K562 (cell line): ENCODE data around the gene CEP290. TPM values are rescaled to one million over a fixed set of nuclear protein-coding genes. Genes with fewer than 3 reads are reported as not detected.

Source experiments
- ATAC-seq: fragments of 200-7000 bp; cut with Tn5 transposase; 3 replicates; pipeline ENCODE4 v1.9.1; 2020; ENCODE audit warnings: moderate library complexity
- BruUV-seq: library from RNA; stranded (reverse); fragments of 400-500 nt; replicated peaks from 2 replicates; lab custom pipeline; 2021; lab: Mats Ljungman, UMichigan
- CTCF ChIA-PET: fragments of 300-600 bp; formaldehyde crosslinking; extraction: SDS; loops from one replicate; lab custom pipeline; 2021; ENCODE audit warnings: low intra/inter-chr PET ratio; lab: Yijun Ruan, JAX
- POLR2A ChIA-PET: fragments of 300-600, 350-650 bp; sonication (Branson Sonifier 250); formaldehyde crosslinking; extraction: SDS; loops from one replicate; lab custom pipeline; 2021; ENCODE audit warnings: antibody characterized with exemption, inconsistent platforms; lab: Yijun Ruan, JAX
- DNase-seq, 4 experiments: peaks; one replicate each; pipeline versions ENCODE4 v3.0.0 to v3.0.0-alpha.2; 2011 to 2018; ENCODE audit warnings: low spot score in 3 of 4, mixed read lengths in 3 of 4; ENCODE audit errors: extremely low read depth in 1 of 4
- FAIRE-seq: peaks from 2 replicates; lab custom pipeline; 2011; peaks lifted over from hg19 to GRCh38; lab: Jason Lieb, UNC
- H2AFZ ChIP-seq: 2 replicates; pipeline ENCODE4 v1.6.0; 2011; ENCODE audit warnings: low read depth, low read length, control low read depth, inconsistent platforms
- H3K27ac ChIP-seq: fragments of 200-600 bp; 3 replicates; pipeline ENCODE4 v1.8.0; 2011; ENCODE audit warnings: low read depth, mild to moderate bottlenecking, control low read depth, inconsistent platforms, low read length, moderate library complexity, mixed read lengths; ENCODE audit errors: extremely low read depth
- H3K27me3 ChIP-seq, 2 experiments: fragments of 300-600 bp in 1 of 2; 2 replicates in 1 of 2; 3 replicates in 1 of 2; pipeline versions ENCODE4 v1.6.0 to v1.8.0; 2011; ENCODE audit warnings: inconsistent platforms in 2 of 2, low read length in 2 of 2, mild to moderate bottlenecking in 1 of 2, mixed read lengths in 1 of 2, moderate library complexity in 1 of 2; ENCODE audit not compliant: control insufficient read depth in 2 of 2, insufficient read depth in 2 of 2
- H3K36me3 ChIP-seq: fragments of 300-600 bp; 3 replicates; pipeline ENCODE4 v1.8.0; 2011; ENCODE audit warnings: mild to moderate bottlenecking, low read length, inconsistent platforms; ENCODE audit not compliant: control insufficient read depth, insufficient read depth
- H3K4me1 ChIP-seq, 2 experiments: fragments of 200-600 bp in 1 of 2; replicated peaks in 1 of 2; 2 replicates in 1 of 2; 3 replicates in 1 of 2; pipeline versions ENCODE4 v1.5.1 to v1.8.0; 2011; ENCODE audit warnings: inconsistent platforms in 2 of 2, low read length in 2 of 2, mild to moderate bottlenecking in 1 of 2, mixed read lengths in 1 of 2, moderate library complexity in 1 of 2; ENCODE audit not compliant: control insufficient read depth in 2 of 2, insufficient read depth in 2 of 2
- H3K4me2 ChIP-seq: 2 replicates; pipeline ENCODE4 v1.6.1; 2011; ENCODE audit warnings: low read length, control low read depth, inconsistent platforms, mixed read lengths; ENCODE audit not compliant: insufficient read depth
- H3K4me3 ChIP-seq: fragments of 200-600 bp; sonication (generic), shearing (Covaris generic); 2 replicates; pipeline ENCODE4 v1.5.1; 2016; ENCODE audit warnings: control low read depth, inconsistent platforms
- H3K79me2 ChIP-seq: fragments of 200-600 bp; 3 replicates; pipeline ENCODE4 v1.8.0; 2011; ENCODE audit warnings: low read length, inconsistent platforms; ENCODE audit not compliant: control insufficient read depth, insufficient read depth
- H3K9ac ChIP-seq, 2 experiments: 2 replicates each; pipeline versions ENCODE4 v1.6.0 to v1.6.1; 2011; ENCODE audit warnings: low read depth in 2 of 2, low read length in 2 of 2, control low read depth in 1 of 2, inconsistent platforms in 1 of 2, mild to moderate bottlenecking in 1 of 2, mixed read lengths in 1 of 2; ENCODE audit not compliant: insufficient read depth in 1 of 2
- H3K9me1 ChIP-seq: one replicate; pipeline ENCODE4 v1.6.0; 2011; ENCODE audit warnings: inconsistent platforms, mild to moderate bottlenecking, low read length, moderate library complexity; ENCODE audit not compliant: control insufficient read depth, insufficient read depth
- H3K9me3 ChIP-seq: replicated peaks from 2 replicates; pipeline ENCODE4 v1.5.1; 2011; ENCODE audit warnings: low read depth, low read length, inconsistent platforms; ENCODE audit not compliant: control insufficient read depth, insufficient read depth
- H4K20me1 ChIP-seq: replicated peaks from 2 replicates; pipeline ENCODE4 v1.6.1; 2011; ENCODE audit warnings: low read length, inconsistent platforms, mixed read lengths; ENCODE audit not compliant: control insufficient read depth, insufficient read depth
- CEBPB ChIP-seq: fragments of 450-650 bp; IDR thresholded peaks from 2 replicates; pipeline ENCODE4 v1.6.1; 2016; ENCODE audit warnings: missing genetic modification characterization, missing compliant biosample characterization
- DACH1 ChIP-seq: fragments of 450-650 bp; IDR thresholded peaks from 2 replicates; pipeline ENCODE4 v1.6.1; 2018; ENCODE audit not compliant: partially characterized antibody
- FOS ChIP-seq: IDR thresholded peaks from 3 replicates; pipeline ENCODE4 v1.6.1; 2011; ENCODE audit not compliant: insufficient read length; ENCODE audit errors: extremely low read depth
- PKNOX1 ChIP-seq: fragments of 450-650 bp; IDR thresholded peaks from 2 replicates; pipeline ENCODE4 v1.6.1; 2016
- ZNF232 ChIP-seq: sonication (generic); formaldehyde crosslinking; IDR thresholded peaks from 2 replicates; pipeline ENCODE4 v1.8.0; 2022; ENCODE audit warnings: mild to moderate bottlenecking, missing genetic modification reagents
- WGBS: fragments of 100-300 bp; shearing (Covaris generic); methylation state at CpG from one replicate; pipeline ENCODE4 v1.1.6; 2016; ENCODE audit warnings: low coverage, mixed read lengths; ENCODE audit not compliant: insufficient coverage; ENCODE audit errors: missing lambda C conversion rate; 5-methylcytosine and 5-hydroxymethylcytosine counted together
- in situ Hi-C: fragments of 300-500 bp; cut with MboI; formaldehyde crosslinking; loops from 4 replicates; pipeline ENCODE4 v1.15.0; 2018; ENCODE audit warnings: inconsistent platforms, mixed read lengths
- intact Hi-C: fragments of 100-400 bp; cut with micrococcal nuclease; formaldehyde crosslinking; loops from 2 replicates; pipeline ENCODE4 v1.14.2; 2022
- polyA plus RNA-seq, 8 experiments: library from polyadenylated mRNA; depleted of rRNA in 4 of 8; stranded (reverse) in 5 of 8; unstranded in 3 of 8; fragments of >200 nt; fragmentation: Nextera tagmentation in 2 of 8; fragmentation: Illumina TruSeq in 1 of 8; extraction: Ambion mirVana in 2 of 8; extraction: Trizol in 1 of 8; gene quantifications; 2 replicates each; pipeline versions ENCODE4 v1.2.1 to v1.2.3, GENCODE V29; 2011 to 2014; ENCODE audit warnings: inconsistent platforms in 1 of 8, missing spikeins in 1 of 8
- total RNA-seq, 7 experiments: library from RNA; depleted of rRNA in 6 of 7; stranded (reverse); fragments of >200 nt in 6 of 7; fragmentation: Illumina TruSeq in 2 of 7; extraction: Trizol in 2 of 7; gene quantifications; 2 replicates each; pipeline versions ENCODE4 v1.2.1 to v1.2.3, GENCODE V29; 2011 to 2021; ENCODE audit warnings: low replicate concordance in 1 of 7
- TF ChIP-seq, protein P1 (sequence below), 2 experiments: fragments of 450-650 bp; conservative IDR thresholded peaks; 2 replicates each; pipeline ENCODE4 v1.6.1; 2017; ENCODE audit warnings: mild to moderate bottlenecking in 2 of 2, moderate library complexity in 2 of 2

The CEP290 gene
- total and polyA plus RNA-seq, 9 of the 15 experiments (the other 6 are each of a cell fraction or from before 2014, with no cell fraction given) = 7.2 to 19.4 (median 18.1) TPM

DNA sequence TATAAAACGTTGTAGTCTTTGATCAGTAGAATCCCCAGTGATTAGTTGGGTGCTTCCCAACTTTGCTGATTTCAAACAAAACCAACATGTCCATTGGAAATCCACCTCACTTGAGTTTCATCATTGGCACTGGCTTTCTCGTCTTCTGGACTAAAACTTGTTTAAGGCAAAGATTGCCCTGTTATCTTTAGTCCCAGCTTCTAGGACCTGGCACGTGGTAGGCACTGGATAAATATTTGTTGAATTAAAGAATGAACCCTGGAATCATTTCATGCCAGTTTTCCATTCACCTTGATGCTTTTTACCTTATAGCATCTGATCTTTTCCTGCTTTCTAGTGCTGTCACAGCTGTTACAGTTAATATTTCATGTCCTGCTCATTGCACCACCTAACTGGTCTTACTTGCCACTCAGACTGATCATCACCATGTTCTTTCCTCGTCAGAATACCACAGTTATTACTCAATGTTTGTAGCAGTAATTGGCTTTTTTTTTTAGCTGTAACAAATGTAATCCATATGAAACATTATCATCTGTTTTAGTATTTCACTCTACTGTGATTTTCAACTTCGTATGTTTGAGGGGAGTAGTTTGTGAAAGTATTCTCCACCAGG, 105.4 kb downstream of the CEP290 start:
- WGBS = 1% methylated on average over 5 of the region's 5 CpGs
- TF ChIP-seq DACH1 (peak; percentile 17), ZNF232 (CRISPR knock-in tag) (no peak), FOS (no peak), CEBPB (tag) (0 out of 2 replicates have a peak, but pooled peaks have one; percentile 30), PKNOX1 (0 out of 2 replicates have a peak, but pooled peaks have one; percentile 6)
- TF ChIP-seq, protein P1, sequence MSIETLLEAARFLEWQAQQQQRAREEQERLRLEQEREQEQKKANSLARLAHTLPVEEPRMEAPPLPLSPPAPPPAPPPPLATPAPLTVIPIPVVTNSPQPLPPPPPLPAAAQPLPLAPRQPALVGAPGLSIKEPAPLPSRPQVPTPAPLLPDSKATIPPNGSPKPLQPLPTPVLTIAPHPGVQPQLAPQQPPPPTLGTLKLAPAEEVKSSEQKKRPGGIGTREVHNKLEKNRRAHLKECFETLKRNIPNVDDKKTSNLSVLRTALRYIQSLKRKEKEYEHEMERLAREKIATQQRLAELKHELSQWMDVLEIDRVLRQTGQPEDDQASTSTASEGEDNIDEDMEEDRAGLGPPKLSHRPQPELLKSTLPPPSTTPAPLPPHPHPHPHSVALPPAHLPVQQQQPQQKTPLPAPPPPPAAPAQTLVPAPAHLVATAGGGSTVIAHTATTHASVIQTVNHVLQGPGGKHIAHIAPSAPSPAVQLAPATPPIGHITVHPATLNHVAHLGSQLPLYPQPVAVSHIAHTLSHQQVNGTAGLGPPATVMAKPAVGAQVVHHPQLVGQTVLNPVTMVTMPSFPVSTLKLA (conservative IDR thresholded peaks at IDR 0.05) = peak; percentile 21 to 30; a peak in 2 of 4 replicates
- intact Hi-C loops = no loop called here
- Histone ChIP-seq H2AFZ (peak overlapping the region; percentile 41; the same call in 1 of the 2 replicates), H3K4me1 (peaks cover 0 to 19% of the 10 kb centered on the region in 2 experiments; a peak in 2 of 5 replicates), H3K9me1 (no peaks in the 10 kb centered on the region), H3K4me2 (peak overlapping the region; percentile 82), H3K27ac (peak overlapping the region; percentile 63), H3K9me3 (no peaks in the 10 kb centered on the region; the same call in 1 of the 2 replicates), H3K9ac (peak overlapping the region in 1 of 2 experiments; percentile 90; a peak in 3 of 4 replicates), H3K79me2 (peaks cover 62% of the 10 kb centered on the region), H3K27me3 (no peaks in the 10 kb centered on the region), H4K20me1 (no peaks in the 10 kb centered on the region), H3K36me3 (peaks cover 45% of the 10 kb centered on the region), H3K4me3 (peak overlapping the region; percentile 59)
- FAIRE-seq = no peak
- POLR2A ChIA-PET = interaction anchor here (0.7 to 1.0 kb wide), 4 partner anchors 10 to 213 kb away, joined by 3 read pairs; no protein-coding TSS in a partner anchor
- in situ Hi-C loops = no loop called here
- ATAC-seq = peak; percentile 19; the same call in 1 of the 3 replicates
- no TSS peak for BruUV-seq
- CTCF ChIA-PET = no interaction called here
- DNase-seq = peak in 1 of 4 experiments; percentile 18
